Activated T-cell treated with anti-CD3 and anti-CD28 coated beads for 4 hours (primary cell): Measurements from ENCODE around the gene RFX1.
"Not testable (repeated sequence)": the region's sequence is repeated elsewhere in the genome, so short reads cannot be mapped to it uniquely, and the experiment has no call there.

Experiments
- DNase-seq: peaks from one replicate; pipeline ENCODE4 v3.0.0-alpha.2; 2020

Gene RFX1

DNA sequence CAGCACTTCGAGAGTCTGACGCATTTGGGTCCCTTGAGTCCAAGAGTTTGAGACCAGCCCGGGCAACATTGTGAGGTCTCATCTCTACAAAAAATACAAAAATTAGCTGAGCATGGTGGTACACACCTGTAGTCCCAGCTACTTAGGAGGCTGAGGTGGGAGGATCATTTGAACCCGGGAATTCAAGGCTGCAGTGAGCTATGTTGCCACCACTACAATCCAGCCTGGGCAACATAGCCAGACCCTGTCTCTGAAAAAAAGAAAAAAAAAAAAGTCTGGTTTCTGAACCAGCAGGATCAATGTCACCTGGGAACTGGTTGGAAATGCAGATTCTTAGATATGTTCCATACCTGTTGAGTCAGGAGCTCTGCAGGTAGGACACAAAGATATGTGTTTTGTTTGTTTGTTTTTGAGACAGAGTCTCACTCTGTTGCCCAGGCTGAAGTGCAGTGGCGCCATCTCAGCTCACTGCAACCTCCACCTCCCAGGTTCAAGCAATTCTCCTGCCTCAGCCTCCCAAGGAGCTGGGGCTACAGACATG is 20.6 kb upstream of the RFX1 start:
- not testable (repeated sequence) for DNase-seq

DNA sequence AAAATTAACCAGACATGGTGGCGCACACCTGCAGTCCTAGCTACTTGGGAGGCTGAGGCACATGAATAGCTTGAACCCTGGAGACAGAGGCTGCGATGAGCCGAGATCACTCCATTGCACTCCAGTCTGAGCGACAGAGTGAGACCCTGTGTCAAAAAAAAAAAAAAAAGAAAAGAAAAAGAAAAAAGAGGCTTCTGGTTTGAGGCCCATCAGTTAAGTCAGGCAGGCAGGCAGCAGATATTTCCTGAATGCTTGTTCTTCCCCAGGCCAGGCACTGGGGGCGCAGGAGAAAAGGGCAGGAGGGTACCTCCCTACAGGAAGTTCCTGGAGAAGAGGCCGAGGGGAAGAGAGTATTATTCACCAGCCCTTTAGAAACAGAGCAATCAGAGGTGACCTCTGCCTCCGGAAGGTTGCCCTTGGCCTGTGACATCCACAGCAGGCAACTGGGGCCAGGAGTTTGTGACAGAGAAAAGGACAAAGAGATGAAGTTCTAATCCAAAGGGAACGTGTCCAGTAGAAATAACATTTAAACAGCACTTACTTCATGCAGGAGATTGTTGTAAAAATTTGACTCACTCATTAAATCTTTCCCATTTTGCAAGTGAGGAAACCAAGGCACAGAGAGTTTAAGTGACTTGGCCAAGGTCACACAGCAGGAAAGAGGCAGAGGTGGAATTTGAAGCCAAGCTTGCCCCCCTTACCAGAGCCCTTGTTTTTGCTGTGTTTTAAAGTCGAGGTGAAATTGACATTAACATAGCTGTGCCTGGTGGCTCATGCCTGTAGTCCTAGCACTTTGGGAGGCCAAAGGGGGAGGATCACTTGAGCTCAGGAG is 17.5 kb upstream of the RFX1 start:
- DNase-seq = no peak

DNA sequence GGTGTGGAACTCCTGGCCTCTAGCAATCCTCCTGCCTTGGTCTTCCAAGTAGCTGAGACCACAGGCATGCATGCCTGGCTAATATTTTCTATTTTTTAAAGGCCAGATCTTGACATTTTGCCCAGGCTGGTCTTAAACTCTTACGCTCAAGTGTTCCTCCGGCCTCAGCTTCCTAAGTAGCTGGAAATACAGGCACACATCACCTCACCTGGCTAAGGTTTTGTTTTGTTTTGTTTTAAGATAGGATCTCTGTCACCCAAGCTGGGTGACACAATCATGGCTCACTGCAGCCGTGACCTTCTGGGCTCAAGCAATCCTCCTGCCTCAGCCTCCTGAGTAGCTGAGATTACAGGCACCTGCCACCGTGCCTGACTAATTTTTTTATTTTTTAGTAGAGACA is 16.3 kb upstream of the RFX1 start:
- no peak for DNase-seq

DNA sequence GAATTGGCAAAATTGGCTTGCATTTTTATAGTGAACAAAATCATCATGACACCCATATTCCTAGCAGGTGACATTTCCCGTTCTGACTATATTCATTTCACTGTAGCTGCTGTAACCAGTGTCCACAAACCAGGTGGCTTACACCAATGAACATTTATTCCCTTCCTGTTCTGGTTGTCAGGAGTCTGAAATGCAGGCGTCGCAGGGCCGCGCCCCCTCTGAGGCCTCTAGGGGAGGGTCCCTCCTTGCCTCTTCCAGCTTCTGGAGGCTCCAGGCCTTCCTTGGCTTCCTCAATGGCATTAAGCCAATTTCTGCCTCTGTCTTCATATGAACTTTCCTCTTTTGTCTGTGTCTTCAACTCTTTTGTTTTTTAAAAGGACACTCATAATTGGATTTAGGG is 15.4 kb upstream of the RFX1 start:
- no peak for DNase-seq

DNA sequence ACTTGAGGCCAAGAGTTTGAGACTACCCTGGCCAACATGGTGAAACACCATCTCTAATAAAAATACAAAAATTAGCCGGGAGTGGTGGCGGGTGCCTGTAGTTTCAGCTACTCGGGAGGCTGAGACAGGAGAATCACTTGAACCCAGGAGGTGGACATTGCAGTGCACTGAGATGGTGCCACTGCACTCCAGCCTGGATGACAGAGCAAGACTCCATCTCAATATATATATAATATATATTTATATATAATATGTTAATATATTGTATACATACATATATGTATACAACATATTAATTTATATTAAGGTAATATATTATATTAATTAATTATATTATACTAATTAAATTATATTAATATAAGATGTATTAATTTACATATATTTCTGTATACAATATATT is 13.6 kb upstream of the RFX1 start:
- DNase-seq = not testable (repeated sequence)

DNA sequence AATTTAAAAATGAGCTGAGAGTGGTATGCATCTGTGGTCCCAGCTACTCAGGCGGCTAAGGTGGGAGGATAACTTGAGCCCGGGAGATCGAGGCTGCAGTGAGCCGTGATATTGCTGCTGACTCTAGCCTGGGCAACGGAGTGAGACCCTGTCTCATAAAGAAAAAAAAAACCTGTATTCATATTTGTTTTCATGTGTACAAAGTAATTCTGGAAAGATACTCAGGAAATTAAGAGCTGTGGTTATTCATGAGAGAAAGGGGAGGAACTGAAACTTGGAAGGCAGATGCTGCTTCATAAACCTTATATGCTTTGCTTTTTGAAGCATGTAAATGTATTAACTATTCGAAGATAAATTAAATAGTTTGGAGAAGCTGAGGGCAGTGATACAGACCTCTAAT is 13.0 kb upstream of the RFX1 start:
- DNase-seq = no peak

DNA sequence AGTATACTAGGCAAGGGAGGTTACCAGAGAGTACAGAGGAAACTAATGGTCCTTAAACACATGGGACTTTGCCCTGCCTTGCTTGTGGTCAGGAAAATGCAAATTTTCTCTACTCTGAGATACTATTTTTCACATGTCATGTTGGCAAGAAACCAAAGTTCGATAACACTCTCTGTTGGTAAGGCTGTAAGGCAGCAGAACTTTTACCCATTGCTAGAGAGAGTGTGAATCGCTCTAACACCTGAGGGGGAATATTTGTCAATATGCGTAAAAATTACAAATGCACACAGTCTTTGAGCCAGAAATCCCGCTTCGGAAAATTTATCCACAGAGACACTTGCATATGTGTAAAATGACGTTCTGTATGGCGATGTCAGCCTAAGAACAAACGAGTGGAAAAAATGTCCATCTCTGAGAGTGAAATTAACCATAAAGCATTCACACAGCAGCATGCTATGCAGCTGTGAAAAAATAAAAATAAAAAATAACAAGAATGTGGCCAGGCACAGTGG is 9.5 kb upstream of the RFX1 start:
- DNase-seq = no peak

DNA sequence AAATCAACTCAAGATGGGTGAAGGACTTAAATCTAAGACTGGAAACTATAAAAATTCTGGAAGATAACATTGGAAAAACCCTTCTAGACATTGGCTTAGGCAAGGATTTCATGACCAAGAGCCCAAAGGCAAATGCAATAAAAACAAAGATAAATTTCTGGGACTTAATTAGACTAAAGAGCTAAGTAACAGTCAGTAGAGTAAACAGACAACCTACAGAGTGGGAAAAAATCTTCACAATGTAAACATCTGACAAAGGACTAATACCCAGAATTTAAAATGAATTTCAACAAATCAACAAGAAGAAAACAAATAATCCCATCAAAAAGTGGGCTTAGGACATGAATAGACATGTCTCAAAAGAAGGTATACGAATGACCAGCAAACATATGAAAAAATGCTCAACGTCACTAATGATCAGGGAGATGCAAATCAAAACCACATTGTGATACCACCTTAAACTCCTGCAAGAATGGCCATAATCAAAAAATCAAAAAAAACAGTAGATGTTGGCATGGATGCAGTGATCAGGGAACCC is 6.3 kb upstream of the RFX1 start:
- DNase-seq = no peak

DNA sequence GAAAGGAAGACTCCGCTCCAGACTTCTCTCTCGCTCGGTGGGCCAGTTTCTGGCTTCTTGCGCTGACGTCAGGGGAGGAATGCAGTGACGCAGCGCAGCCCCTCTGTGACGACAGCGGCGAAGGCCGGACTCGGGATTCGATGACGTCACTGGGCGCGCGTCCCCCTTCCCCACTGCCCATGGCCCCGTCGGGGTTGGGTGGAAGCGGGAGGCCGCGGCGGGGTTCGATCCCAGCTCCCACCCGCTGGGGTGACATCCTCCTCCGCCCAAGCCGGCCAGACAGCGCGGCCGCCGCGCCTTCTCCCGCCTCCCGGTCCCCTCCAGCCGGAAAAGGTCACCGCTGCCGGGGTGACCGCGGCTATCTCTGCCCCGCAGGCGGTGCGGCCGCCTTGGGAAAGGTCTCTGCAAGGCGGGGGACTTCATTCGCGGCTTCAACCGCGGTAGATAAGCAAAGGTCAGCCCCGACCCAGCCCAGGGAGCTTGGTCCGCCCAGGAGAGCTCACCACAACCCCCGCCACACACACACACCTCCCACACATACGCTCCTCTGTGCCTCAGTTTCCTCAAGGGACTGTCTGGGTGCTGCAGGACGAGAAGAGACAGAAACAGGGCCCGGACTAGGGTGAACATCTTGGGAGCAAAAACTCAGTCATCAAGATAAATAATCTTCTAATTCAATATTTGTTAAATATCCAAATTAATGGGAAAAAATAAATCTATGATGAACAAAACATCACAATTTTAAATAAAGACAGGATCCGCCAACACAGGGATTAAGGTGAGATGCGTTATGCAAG is 844 bp upstream of the RFX1 start:
- no peak for DNase-seq

DNA sequence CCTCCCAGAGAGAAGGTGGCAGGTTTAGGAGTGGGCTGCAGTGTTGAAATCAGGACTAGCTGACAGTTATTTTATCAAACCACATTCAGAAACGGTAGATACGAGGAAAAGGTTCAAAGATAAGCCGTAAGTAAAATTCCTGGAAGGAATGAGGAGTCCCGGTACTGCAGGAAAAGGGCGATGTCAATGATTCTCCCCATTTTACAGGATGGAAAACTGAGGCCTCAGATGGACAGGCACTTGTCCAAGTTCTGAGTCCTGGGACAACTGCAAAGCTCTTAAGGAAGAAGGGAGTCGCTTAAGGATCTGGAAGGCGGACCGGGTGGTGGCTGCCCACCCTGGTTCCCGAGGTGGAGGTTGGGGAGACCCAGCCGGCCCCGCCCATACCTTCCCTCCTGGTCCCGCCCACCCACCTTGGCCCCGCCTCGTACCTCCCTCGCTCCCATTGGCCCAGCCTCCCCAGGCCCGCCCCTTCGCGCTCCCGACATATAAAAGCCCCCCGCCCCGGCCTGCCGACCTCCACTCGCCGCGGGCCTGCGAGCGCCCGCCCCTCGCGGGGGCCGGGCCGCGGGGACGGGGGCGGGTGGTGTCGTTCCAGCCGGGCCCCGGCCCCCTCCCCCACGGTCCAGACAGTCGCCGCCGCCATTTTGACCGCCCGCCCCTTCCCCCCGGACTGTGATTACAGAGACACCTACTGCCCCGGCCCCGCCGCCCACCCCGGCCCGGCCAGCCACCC is 603 bp downstream of the RFX1 start:
- DNase-seq = peak; percentile 89

DNA sequence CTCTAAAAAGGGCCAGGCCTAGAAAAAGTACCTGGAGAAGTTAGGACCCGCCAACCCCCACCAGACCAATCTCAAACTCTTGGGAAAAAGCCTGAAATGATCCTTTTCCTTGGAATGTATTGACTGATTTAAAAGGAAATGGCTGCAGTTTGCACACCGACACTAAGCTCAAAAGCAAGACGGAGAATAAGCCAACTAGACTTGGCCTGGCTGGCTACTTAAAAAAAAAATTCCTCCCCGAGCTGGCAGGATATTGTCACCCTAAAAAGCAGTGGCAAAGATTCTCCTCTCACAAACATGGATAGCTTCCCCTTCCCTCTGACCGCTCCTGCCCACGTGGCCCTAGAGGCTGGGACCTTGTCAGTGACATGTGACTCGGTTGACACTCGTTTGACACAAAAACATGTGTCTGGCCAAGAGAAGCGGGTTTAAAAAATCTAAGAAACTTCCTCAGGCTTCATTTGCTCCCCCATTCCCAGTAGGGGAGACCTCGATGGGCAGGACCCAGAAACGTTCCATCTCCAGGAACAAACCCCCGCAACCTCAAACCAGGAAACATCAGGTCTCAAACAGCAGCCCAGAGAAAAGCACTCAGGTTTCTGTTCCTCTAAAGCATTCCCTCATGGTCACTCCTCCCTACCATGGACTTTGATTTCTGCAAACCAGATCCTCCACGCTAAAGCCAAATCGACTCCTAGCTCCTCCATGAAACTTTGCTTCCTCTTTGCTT is 1.3 kb downstream of the RFX1 start:
- DNase-seq = no peak

DNA sequence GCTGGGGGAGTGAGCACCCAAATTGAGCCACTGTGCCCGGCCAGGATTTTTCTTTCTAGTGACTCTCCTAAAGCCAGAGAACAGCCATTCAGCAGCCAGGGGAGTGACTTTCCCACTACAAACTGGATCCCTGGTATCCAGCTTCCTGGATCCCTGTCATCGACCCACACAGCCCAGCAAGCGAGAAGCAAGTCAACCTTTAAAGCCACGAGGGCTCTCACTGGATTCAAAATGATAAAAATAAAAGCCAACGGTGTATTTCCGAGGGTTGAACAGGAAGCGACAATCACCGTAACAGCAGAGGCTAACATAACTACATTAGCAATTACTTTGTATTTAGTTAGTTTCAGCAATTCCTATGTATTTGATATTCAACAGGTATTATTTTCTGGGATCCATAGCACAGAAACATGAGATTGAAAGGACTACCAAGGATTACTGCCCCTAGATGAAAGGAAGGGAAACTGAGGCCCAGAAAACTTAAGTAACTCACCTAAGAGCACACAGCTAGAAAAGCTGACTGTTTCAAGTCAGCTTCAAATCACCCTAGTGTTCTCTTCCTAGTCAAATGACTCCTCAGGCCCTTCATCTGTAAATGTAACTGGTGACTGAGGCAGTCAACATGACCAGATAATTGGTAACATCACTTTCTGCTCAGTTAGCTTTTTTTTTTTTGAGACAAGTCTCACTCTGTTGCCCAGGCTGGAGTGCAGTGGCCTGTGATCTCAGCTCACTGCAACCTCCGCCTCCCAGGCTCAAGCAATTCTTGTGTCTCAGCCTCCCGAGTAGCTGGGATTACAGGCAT is 2.7 kb downstream of the RFX1 start:
- no peak for DNase-seq

DNA sequence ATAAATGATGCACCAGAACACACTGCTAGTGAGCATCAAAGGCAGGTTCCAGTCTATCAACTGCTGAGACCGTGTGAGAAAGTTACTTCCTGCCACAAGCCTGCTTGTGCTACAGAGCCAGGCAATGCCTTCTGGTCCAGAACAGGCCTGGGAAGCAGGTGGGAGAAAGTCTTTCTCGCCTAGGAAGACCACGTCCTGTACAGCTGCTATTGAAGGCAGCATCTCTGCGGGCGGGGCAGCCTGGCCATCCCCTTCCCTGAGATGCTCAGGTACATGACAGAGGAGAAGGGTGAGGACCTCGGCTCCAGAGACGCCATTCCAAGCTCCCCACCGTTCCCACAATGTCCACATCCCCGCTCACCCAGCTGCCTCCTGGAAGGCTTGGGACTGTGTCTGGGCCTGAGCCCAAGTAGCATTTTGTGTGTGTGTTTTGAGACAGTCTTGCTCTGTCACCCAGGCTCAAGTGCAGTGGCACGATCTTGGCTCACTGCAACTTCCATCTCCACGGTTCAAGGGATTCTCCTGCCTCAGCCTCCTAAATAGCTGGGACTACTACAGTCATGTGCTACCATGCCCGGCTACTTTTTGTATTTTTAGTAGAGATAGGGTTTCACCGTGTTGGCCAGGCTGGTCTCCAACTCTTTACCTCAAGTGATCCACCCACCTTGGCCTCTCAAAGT is 3.4 kb downstream of the RFX1 start:
- no peak for DNase-seq

DNA sequence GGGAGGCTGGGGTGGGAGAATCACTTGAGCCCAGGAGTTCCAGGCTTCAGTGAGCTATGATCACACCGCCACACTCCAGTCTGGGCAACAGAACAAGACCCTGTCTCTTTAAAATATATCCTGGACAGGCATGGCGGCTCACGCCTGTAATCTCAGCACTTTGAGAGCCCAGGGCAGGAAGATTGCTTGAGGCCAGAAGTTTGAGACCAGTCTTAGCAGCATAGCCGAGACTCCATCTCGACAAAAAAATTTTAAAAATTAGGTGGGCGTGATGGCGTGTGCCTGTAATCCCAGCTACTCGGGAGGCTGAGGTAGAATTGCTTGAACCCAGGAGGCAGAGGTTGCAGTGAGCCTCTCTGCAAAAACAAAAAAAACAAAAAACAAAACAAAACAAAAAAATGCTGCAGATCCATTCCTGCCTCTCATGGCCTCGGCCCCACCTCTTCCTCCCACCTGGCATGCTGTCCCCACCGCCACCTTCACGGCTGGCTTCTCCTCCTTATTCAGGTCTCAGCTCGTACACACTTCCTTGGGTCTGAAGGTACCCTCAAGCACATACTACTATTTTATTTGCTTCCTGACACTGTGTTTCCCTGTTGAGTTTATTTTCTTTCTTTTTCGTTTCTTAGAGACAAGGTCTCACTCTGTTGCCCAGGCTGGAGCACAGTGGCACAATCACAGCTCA is 5.3 kb downstream of the RFX1 start:
- no peak for DNase-seq

DNA sequence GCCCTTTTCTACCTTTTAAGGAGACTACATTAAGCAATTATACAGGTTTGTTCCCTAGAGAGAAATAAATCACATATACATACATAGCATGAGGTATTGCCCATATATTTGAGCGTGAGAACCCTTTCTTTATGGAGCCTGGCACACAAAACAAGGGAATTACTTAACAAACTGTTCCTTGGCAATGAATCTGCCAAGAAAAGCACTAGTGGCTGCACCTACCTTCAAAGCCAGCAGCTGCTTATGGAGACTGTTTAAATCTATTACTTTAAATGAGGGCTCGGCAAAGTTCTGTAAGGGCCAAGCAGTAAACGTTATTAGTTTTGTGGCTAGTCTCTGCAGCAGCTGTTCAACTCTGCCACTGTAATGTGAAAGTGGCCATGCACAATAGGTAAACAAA is 7.0 kb downstream of the RFX1 start:
- DNase-seq = no peak

DNA sequence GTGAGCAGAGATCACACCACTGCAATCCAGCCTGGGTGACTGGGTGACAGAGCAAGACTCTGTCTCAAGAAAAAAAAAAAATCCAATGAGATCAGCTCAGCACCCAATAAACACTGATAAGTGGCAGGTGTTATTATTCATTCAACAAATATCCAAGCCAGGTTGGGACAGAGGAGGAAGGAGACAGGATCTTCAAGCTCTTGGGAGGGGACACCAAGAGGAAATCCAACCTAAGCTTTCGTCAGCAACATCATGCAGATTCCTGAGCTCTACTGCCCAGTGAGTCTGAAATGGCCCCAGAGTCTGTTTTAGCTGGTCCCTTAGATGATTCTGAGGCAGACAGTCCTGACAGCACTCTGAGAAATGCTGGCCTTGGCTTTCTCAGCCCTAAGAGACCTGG is 7.7 kb downstream of the RFX1 start:
- DNase-seq = no peak

DNA sequence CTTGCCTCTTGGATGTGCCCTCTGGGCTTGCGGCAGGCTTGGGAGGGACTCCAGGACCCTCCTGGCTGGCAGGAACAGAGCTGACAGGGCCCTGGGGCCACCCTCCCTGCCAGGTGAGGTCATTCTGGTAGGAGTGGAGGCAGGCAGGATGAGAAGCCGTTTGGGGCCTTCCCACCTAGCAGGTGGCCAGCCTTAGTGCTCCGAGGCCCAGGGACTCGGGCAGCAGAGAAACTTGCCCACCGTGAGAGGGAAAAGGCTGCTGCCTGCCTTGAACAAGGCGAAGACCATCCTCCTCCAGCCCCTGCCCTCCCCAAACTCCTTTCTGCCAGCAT is 8.5 kb downstream of the RFX1 start:
- DNase-seq = no peak

DNA sequence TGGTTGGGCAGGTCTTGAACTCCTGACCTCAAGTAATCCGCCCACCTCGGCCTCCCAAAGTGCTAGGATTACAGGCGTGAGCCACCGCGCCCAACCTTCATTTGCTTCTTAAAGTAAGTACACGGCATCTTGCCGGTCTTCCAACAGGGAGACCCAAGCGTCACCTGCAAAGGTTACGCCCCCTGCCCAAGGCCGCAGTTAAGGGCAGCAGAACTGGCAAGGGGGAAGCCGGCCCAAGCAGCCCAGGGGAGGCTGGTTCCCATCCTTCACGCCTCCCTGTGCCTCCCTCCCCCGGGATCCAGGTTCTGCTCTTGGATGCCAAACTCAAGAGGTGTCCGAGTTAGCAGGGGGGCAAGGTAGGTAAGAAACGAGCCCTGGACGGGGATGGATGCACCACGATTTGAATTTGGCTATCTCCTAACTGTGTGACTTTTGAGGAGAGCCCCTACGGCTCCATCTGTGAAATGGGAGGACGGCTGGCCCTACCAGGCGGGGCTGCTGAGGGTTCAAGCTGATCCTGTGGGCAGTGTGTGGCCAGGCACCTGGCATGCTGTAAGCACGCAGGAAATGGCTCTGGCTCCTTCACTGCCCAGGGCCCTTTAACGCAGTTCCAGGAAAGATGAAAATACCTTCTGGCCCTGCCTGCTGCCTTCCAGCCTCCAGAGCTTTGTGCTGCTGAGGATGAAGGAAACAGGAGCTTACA is 9.0 kb downstream of the RFX1 start:
- no peak for DNase-seq
